Activated naive CD8-positive, alpha-beta T cell treated with anti-CD3 and anti-CD28 coated beads, Interleukin-2, amount 50 U/mL, for 24 hours (primary cell): ENCODE measurements around the gene ANO4.

ENCODE experiments used
- ATAC-seq: fragments of 150-1000 bp; cut with Tn5 transposase; one replicate; pipeline ENCODE4 v1.10.0; 2021
- DNase-seq: peaks from one replicate; pipeline ENCODE4 v3.0.0; 2021
- H3K27ac Mint-ChIP-seq: one replicate; pipeline ENCODE4 v1.8.0; 2021; ENCODE audit warnings: mild to moderate bottlenecking, mixed read lengths
- H3K27me3 Mint-ChIP-seq: one replicate; pipeline ENCODE4 v1.8.0; 2021; ENCODE audit warnings: mixed read lengths
- H3K36me3 Mint-ChIP-seq: one replicate; pipeline ENCODE4 v1.8.0; 2021; ENCODE audit warnings: low read depth, mixed read lengths
- H3K4me1 Mint-ChIP-seq: one replicate; pipeline ENCODE4 v1.8.0; 2021; ENCODE audit warnings: mixed read lengths
- H3K4me3 Mint-ChIP-seq: one replicate; pipeline ENCODE4 v1.8.0; 2021; ENCODE audit warnings: mild to moderate bottlenecking, moderate library complexity, mixed read lengths
- H3K9me3 Mint-ChIP-seq: one replicate; pipeline ENCODE4 v1.8.0; 2021; ENCODE audit warnings: mixed read lengths

The ANO4 gene

GRCh38 chr12:101173197-101173749 lies 378.7 kb downstream of the ANO4 start:
- Mint-ChIP-seq H3K27me3 (peaks cover 4% of the 10 kb centered on the region), H3K4me3 (no peak overlapping the region)

GRCh38 chr12:101174541-101174940 lies 380.0 kb downstream of the ANO4 start:
- Mint-ChIP-seq H3K27me3 (peaks cover 4% of the 10 kb centered on the region), H3K36me3 (no peaks in the 10 kb centered on the region), H3K9me3 (peaks cover 5% of the 10 kb centered on the region), H3K27ac (no peak overlapping the region), H3K4me1 (no peaks in the 10 kb centered on the region), H3K4me3 (no peak overlapping the region)
- DNase-seq (no peak), ATAC-seq (no peak)

More at GRCh38 chr12:101173197-101173749, 378.7 kb downstream of the ANO4 start:
- DNase-seq (no peak), ATAC-seq (no peak)
- Mint-ChIP-seq H3K36me3 (no peaks in the 10 kb centered on the region), H3K27ac (no peak overlapping the region), H3K4me1 (no peaks in the 10 kb centered on the region), H3K9me3 (peaks cover 5% of the 10 kb centered on the region)
